ENCODE data around the gene ABLIM1. TPM values are rescaled to one million over a fixed set of nuclear protein-coding genes. Genes with fewer than 3 reads are reported as not detected.
A peak's percentile ranks its signal among the peaks of the same experiment; 100 is the strongest.

ABLIM1 gene
- total RNA-seq, 4 donors from 2014 or later: 75.2 to 172 (median 110) TPM

DNA sequence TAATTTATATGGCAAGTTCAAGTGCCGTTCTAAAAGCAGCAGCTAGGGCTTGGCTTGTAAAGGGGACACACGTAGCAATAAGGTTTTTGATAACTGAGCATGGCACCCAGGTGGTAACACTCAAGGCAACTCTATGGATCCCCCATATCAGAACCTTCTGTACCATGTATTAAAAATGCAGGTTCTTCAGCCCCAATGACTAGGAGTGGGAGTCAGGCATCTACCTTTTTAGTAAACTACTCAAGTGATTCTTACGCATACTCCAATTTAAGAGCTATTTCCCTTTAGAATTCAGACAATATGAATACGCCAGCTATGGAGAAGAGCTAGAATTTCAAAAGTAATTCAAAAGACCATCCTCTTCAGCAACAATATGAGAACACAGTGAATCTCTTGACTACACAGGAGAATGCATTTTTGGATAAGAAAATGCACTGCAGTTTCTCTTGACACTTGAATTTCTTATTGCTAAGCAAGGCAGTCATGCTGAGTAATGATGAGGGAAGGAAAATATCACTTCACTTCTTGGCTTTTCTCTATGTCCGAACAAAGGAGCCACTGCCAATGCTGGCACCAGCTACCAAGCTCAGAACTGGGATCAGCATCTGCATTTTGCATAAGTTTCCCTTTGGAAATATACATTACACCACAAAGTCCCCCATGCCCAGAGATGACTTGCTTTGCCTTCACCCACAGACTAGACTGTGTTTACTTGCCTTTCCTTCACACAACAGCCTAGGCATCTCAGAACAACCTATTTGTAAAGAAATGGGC is 53.5 kb downstream of the ABLIM1 start:
- no peaks in the 10 kb centered on the region for H3K36me3 ChIP-seq
- no peaks in the 10 kb centered on the region for H3K9me3 ChIP-seq
- peaks cover 0 to 39% (median 4%) of the 10 kb centered on the region in 3 donors for H3K4me1 ChIP-seq
- 59 to 73% methylated on average over 5 of the region's 5 CpGs for WGBS, 2 donors (ENCODE audit: low coverage in 1 of 2)
- no peaks in the 10 kb centered on the region for H3K27me3 ChIP-seq
- H3K27ac ChIP-seq: peak overlapping the region; percentile 10 to 61 (median 32)
- no peak overlapping the region for H3K4me3 ChIP-seq
- TF ChIP-seq EP300 (IDR thresholded peaks at IDR 0.05): no peak
- TF ChIP-seq, protein P1, sequence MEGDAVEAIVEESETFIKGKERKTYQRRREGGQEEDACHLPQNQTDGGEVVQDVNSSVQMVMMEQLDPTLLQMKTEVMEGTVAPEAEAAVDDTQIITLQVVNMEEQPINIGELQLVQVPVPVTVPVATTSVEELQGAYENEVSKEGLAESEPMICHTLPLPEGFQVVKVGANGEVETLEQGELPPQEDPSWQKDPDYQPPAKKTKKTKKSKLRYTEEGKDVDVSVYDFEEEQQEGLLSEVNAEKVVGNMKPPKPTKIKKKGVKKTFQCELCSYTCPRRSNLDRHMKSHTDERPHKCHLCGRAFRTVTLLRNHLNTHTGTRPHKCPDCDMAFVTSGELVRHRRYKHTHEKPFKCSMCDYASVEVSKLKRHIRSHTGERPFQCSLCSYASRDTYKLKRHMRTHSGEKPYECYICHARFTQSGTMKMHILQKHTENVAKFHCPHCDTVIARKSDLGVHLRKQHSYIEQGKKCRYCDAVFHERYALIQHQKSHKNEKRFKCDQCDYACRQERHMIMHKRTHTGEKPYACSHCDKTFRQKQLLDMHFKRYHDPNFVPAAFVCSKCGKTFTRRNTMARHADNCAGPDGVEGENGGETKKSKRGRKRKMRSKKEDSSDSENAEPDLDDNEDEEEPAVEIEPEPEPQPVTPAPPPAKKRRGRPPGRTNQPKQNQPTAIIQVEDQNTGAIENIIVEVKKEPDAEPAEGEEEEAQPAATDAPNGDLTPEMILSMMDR (IDR thresholded peaks at IDR 0.05): peak in 1 of 4 experiments; percentile 7
- TF ChIP-seq POLR2A (IDR thresholded peaks at IDR 0.05): no peak
- no peak for TF ChIP-seq POLR2AphosphoS5 (IDR thresholded peaks at IDR 0.05)
- ATAC-seq: no peak

DNA sequence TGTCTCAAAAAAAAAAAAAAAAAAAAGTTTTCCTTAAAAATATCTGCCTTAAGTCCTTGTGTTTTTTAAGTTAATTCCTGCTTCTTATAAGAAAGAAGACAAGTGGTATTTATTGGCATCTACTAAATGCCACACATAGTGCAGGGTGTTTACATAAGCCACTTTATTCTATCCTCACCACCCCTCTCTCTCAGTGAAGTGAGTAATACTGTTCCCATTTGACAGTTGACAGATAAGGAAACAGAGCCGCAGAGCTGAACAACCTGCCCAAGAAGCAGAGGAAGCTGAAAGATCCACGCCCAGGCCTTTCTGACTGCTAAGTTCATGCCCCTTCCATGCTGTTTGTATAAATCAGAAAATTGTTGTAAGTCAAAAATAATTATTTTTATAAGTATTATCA is 54.1 kb downstream of the ABLIM1 start:
- H3K36me3 ChIP-seq: no peaks in the 10 kb centered on the region
- H3K27me3 ChIP-seq: no peaks in the 10 kb centered on the region
- H3K4me3 ChIP-seq: no peak overlapping the region
- no peak for ATAC-seq
- H3K27ac ChIP-seq: peak overlapping the region in 3 of 4 donors; percentile 10 to 61 (median 24)
- peaks cover 0 to 39% (median 4%) of the 10 kb centered on the region in 3 donors for H3K4me1 ChIP-seq
- H3K9me3 ChIP-seq: no peaks in the 10 kb centered on the region
- TF ChIP-seq EP300 (IDR thresholded peaks at IDR 0.05) (no peak), POLR2A (IDR thresholded peaks at IDR 0.05) (no peak), POLR2AphosphoS5 (IDR thresholded peaks at IDR 0.05) (no peak)
- TF ChIP-seq, protein P1 (IDR thresholded peaks at IDR 0.05): no peak
- 6 to 57% methylated on average over 1 to 2 of the region's 2 CpGs for WGBS, 2 donors (ENCODE audit: low coverage in 1 of 2)

DNA sequence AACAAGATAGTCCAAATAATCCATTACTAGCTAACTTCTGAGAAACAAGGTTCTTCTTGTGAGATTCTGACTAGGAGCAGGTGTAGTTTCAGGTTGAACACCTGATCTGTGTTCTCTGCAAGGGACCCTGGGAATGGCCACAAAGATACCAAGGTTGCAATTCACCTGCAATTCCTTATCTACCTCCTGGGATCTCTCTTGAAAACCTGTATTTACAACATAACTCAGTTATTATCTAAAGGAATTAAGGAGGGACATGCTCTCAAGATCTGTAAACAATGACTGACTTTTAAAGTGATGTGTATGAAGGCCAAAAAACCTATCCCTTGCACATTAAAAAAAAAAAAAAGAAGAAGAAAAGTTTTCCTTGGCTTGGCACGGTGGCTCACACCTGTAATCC is 54.8 kb downstream of the ABLIM1 start:
- ATAC-seq: no peak
- no peaks in the 10 kb centered on the region for H3K27me3 ChIP-seq
- 33% methylated on average over 1 of the region's 1 CpG; no CpG with 5 or more reads in 1 of the 2 donors for WGBS, 2 donors (ENCODE audit: low coverage in 1 of 2)

DNA sequence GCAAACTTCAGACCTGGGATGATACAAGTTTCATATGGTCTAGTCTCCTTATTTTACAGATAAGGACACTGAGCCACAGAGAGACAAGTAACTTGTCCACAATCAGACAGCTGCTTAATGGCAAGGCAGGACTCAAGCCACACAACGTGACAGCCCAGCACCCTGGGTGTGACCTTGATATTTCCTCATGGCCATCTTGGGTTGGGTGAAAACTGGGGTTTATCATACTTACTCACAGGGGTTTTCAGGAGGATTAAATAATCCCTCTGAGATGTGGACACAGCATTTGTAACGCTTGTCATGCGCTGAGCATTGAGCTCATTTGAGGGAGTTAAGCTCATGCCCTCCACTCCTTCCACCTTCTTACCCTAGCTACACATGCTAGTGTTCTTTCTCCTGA is 58.0 kb downstream of the ABLIM1 start:
- no peak overlapping the region for H3K4me3 ChIP-seq
- no peaks in the 10 kb centered on the region for H3K27me3 ChIP-seq
- no peaks in the 10 kb centered on the region for H3K36me3 ChIP-seq
- H3K4me1 ChIP-seq: peaks cover 0 to 22% (median 0%) of the 10 kb centered on the region in 3 donors
- H3K9me3 ChIP-seq: no peaks in the 10 kb centered on the region
- H3K27ac ChIP-seq: no peak overlapping the region
- TF ChIP-seq POLR2AphosphoS5 (IDR thresholded peaks at IDR 0.05): no peak
- no peak for TF ChIP-seq POLR2A (IDR thresholded peaks at IDR 0.05)
- TF ChIP-seq, protein P1 (IDR thresholded peaks at IDR 0.05): no peak
- no peak for TF ChIP-seq EP300 (IDR thresholded peaks at IDR 0.05)
- no peak for ATAC-seq
- WGBS, 2 donors (ENCODE audit: low coverage in 1 of 2): 83 to 100% methylated on average over 2 to 3 of the region's 3 CpGs

More for the DNA sequence above, 54.8 kb downstream of the ABLIM1 start:
- Histone ChIP-seq H3K27ac (no peak overlapping the region), H3K4me1 (peaks cover 0 to 41% (median 4%) of the 10 kb centered on the region in 3 donors), H3K36me3 (no peaks in the 10 kb centered on the region), H3K4me3 (no peak overlapping the region), H3K9me3 (no peaks in the 10 kb centered on the region)
- TF ChIP-seq POLR2A (IDR thresholded peaks at IDR 0.05) (no peak), EP300 (IDR thresholded peaks at IDR 0.05) (no peak), POLR2AphosphoS5 (IDR thresholded peaks at IDR 0.05) (no peak)
- TF ChIP-seq, protein P1 (IDR thresholded peaks at IDR 0.05): no peak

DNA sequence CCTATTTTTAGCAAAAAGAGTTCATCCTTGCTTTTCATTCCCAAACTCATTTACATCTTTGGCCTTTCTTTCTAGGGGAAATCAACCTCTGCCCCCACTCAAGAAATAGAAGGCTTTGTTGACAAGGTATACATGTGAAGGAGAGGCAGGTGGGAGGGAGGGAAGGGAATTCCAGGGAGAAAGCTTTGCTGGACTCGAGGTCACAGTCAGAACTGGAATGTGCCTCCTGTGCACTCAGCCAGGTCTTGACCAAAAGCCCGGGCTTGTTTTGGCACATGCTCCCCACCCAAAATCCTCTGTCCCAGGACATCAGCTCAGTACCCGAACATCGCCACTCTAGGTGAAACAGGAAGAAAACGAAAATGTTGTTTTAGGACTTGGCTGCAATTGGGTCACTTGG is 61.3 kb downstream of the ABLIM1 start:
- H3K4me1 ChIP-seq: peaks cover 0 to 3% (median 0%) of the 10 kb centered on the region in 3 donors
- no peaks in the 10 kb centered on the region for H3K27me3 ChIP-seq
- H3K27ac ChIP-seq: no peak overlapping the region
- WGBS, 2 donors (ENCODE audit: low coverage in 1 of 2): 80 to 98% methylated on average over 5 of the region's 5 CpGs
- no peak for TF ChIP-seq POLR2A (IDR thresholded peaks at IDR 0.05)
- no peak for TF ChIP-seq EP300 (IDR thresholded peaks at IDR 0.05)
- TF ChIP-seq, protein P1 (IDR thresholded peaks at IDR 0.05): no peak
- TF ChIP-seq POLR2AphosphoS5 (IDR thresholded peaks at IDR 0.05): no peak
- H3K4me3 ChIP-seq: no peak overlapping the region
- no peak for ATAC-seq
- H3K9me3 ChIP-seq: peaks cover 0 to 8% (median 0%) of the 10 kb centered on the region in 3 donors
- no peaks in the 10 kb centered on the region for H3K36me3 ChIP-seq
